Measurements from ENCODE around the gene DRGX.

GRCh38 chr10:49393301-49393700, 2.6 kb downstream of the DRGX start:
- TF ChIP-seq, protein P1, sequence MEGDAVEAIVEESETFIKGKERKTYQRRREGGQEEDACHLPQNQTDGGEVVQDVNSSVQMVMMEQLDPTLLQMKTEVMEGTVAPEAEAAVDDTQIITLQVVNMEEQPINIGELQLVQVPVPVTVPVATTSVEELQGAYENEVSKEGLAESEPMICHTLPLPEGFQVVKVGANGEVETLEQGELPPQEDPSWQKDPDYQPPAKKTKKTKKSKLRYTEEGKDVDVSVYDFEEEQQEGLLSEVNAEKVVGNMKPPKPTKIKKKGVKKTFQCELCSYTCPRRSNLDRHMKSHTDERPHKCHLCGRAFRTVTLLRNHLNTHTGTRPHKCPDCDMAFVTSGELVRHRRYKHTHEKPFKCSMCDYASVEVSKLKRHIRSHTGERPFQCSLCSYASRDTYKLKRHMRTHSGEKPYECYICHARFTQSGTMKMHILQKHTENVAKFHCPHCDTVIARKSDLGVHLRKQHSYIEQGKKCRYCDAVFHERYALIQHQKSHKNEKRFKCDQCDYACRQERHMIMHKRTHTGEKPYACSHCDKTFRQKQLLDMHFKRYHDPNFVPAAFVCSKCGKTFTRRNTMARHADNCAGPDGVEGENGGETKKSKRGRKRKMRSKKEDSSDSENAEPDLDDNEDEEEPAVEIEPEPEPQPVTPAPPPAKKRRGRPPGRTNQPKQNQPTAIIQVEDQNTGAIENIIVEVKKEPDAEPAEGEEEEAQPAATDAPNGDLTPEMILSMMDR (IDR thresholded peaks at IDR 0.05), result no peak
- TF ChIP-seq POLR2A (IDR thresholded peaks at IDR 0.05), result no peak

Measured in uterus (tissue), 2 donors.